GM18867 (cell line): Measurements from ENCODE around the gene DPP6.

Source experiments
- ATAC-seq: cut with Tn5 transposase; IDR thresholded peaks from one replicate; pipeline ENCODE4 v1.9.1; 2021; ENCODE audit warnings: mild to moderate bottlenecking, moderate library complexity; ENCODE audit not compliant: unreplicated experiment

DPP6 gene

DNA sequence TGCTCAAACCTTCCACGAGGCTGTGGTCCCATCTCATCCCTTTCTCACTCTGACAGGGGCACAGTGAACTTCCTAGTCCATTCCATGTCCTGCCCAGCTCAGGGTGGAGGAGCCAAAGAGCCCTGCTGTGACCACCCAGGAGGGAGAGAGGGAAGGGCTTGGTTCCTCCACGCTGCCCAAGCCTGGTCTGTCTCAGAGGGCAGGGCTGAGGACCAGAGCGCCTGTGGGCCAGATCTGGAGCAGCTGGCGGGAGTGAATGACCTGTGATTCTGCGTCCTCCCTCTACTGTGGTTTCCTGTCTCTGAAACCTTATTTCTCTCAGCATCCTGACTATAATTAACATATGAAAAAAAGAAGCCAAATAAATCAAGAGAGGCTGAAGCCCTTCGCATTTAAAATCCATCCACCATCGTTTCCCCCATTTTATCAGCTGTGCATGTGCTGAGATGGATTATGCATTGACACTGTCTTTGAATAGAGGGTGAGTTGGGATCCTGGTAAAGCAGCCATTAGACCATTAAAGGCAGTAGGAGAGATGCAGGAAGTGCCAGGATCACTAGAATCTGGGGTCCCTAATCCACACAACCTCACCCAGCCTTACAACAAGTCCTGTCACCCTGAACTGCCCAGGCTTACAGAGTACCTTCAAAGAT is 165.6 kb downstream of the DPP6 start:
- ATAC-seq = no peak

DNA sequence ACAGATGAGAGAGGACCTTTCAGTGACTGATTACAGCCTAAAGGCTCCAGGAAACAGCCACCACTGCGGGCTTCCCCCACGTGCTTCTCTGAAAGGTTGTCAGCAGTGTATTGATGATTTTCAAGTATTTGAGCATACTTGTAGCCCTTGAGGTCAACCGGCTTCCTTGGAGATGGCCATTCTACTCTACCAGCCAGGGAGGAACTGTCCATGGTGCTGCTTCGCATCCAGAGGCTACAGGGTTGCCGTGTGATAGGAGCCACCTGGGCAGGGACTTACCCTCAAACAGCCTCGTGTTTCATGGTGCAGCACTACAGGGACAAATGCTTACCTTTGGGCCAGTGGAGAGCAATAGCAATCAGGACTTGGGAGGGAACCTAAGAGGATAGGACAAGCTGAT is 179.5 kb downstream of the DPP6 start:
- ATAC-seq = no peak

DNA sequence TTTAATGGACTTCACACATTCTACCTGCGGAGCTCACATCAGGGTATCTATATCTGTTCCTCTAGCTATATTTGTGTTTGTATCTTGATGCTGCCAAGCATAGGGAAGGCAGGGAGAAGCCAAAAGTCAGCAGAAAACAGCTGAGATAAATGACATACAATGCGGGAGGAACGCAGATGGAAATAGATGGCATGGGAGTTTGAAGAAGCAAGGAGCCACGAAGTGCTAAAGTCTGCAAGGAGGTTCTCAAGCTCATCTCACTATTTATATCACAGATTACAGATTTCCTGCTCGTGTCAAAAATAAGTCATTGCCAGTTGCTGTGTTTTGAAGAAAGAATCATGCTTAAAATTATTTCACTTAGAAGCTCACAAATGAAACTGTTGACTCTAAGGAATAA is 180.5 kb downstream of the DPP6 start:
- no peak for ATAC-seq

DNA sequence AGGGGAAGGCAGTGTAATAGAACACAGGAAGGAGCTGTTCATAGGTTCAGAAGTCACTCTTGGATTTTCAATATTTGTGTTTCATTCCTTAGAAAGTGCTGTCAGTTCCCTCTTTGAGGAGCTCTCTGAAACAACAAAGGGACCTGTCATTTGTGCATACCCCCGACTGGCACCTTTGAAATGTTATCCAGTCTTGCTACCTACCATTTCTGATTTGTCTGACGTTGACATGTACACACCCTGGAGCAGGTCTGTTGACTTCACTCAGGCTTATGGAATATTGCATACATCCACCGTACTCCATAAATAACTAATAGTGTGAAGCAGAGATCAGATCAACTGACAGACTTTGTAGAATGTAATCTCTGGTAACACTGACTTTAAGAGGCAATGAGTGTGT is 189.8 kb downstream of the DPP6 start:
- ATAC-seq = no peak

DNA sequence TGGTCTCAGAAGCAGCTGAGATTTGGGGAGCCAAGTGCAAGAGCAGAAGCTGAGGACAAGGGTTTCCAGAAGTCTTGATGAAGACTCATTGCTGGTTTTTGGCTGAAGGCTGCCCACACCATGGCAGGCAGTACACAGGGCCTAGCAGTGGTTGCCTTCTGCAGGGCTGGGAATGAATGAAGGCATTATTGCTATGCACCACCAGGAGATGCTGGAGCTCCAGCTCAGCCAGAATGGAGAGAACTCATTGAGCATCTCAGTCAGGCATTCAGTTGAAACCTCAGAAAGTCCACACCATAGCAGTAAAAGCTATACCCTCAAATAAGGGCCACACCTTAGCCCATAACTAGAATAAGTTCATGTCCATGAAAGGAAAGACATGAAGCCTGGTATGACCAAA is 190.5 kb downstream of the DPP6 start:
- no peak for ATAC-seq

DNA sequence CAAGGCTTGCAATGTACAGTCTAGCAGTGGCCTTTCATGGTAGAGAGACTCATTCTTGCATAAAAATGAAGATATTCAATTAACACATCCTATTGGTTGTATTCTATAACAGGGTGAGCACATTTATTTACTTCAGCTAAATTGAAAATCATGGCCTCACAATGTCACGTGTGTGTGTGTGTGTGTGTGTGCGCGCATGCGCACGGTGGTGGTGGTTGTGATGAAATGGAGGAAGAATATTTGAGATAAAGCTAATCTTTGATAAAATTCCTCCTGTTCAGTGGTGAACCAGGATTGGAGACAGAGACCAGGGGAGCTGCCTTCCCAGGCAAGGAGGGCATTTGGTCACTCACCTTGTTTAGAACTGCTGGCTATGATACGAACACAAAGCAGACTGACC is 199.8 kb downstream of the DPP6 start:
- no peak for ATAC-seq

DNA sequence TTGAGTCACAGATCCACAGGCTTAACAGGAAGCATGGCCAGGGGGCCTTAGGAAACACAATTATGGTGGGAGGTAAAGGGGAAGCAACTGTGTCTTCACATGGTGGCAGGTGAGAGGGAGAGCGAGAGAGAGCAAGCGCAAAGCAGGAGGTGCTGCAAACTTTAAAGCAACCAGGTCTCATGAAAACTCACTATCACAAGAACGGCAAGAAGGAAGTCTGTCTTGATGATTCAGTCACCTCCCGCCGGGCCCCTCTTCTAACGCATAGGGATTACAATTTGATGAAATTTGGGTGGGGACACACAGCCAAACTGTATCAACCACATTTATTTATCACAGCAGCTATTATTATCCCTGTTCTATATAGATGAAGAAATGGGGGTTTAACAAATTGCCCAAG is 201.6 kb downstream of the DPP6 start:
- ATAC-seq = no peak

DNA sequence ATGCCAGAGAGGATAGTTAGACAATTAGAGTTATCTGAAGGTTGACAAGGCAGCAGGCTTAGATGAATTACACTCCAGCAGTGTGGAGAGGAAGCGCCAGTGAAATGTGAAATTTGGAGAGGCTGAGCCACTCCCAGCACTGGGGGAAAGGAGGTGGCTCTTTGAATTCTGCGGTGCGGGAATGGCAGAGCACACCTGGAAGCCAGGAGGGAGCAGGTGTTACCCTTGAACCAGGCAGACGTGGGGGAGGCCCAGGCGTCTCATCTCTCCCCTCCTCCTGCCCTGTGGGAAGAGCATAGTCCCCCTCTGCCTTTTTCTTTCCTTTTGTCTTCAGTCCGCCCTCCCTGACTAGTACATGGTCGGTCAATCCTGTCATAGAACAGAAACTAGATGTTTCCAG is 203.1 kb downstream of the DPP6 start:
- no peak for ATAC-seq

DNA sequence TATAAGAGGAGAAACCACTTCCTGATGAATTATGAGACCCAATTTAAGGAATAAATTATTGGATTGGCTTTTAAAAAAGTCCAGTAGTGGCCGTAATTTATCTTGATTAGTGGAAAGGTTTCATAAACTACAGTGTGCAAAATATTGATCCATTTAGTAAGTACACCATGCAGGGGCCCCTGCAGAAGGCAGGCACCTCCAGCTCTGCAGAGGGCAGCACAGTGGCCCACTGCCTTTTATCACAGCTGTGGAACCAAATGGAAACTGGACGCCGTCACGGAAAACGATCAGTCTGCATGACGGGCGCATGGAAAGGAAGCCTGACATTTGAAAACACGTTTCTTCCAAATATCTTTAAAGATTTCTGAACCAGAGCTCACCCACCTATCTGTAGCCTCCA is 204.0 kb downstream of the DPP6 start:
- no peak for ATAC-seq

DNA sequence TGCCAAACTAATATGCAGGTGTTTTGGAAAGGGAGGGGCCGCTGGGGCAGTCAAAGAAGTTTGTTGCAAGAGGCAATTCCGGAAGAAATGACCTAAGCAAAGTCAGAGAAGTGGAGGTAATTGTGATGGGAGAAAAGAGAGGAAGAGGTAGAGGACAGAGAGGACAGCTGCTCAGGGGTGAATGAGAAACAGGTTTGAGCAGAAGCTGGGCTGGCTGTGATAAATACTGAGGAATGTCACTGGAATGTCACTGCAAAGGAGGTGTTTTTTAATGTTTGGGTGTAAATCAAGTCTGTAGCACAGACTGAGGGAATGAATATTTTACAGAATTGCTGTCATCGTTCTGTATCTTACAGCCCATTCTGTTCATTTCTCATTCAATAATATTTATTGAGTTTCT is 207.2 kb downstream of the DPP6 start:
- ATAC-seq = no peak

DNA sequence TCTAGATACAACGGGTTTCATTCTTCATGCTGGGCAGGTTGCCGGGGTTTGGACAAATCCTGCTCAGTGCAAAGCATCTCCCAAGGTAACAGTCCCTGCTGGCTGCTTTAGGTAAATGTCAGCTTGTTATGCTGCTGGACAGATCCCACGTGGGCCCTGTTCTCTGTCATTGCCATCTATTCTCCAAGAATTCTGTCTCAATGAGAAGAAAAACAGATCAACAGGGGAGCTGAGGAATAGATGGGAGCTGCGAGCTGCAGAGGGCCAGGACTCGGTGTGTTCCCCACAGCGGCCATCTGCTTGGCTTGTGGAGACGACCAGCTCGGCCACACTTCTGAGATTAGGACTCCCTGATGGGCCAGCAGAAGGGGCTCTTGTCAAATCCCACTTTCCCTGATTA is 235.2 kb downstream of the DPP6 start:
- no peak for ATAC-seq

DNA sequence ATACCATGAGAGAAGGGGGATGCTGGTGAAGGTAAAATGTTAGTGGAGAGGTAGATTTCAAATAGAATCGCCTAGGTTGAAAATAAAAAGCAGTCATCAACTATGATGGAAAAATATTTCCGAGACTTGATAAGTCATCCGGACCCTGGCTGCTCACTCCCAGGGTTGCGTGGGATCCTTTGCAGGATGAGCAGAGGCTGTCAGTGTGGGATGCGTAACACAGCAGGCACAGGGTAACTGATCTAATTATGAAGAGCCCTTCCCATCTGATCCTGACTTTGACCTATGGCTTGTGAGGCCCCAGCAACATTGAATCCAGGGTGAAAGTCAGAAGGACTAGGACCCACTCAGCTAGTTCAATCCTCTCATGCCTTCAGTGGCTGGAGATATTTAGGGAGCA is 236.9 kb downstream of the DPP6 start:
- no peak for ATAC-seq

DNA sequence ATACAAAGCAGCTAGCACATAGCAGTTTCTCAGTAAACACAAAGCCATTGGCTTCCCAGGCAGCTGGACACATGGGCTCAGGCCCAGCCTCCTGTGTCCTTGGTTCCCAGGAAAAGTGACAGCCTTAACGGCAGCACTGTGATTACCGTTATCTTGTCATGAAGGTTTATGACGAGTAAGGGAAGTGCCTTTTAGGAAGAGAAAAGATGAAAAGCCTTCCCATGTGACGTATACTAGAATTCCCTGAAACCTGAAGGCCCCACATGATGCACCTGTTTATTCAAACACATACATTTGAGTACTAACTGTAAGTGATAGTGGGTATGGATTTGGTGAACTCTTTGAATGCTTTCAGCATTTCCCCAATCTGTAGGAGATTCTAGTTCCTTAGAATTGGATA is 244.2 kb downstream of the DPP6 start:
- ATAC-seq = no peak

DNA sequence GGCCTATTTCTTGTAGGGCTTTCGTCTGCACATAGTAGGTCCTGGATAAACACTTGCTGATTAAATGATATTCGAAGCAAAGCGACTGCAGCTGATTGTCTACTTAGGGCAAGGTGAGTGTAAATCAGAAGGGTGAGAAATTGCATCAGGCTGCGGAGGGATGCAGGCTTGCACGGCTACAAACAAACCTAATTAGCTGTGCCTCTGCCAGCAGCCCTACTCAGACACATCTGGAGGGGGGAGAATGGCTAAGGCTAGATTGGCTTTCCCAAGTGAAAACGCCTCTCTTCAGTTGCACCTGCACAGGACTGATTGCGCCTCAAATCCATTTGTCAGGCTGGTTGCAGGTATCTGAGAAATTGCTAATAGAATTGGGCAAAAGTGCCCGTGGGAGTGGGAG is 247.5 kb downstream of the DPP6 start:
- no peak for ATAC-seq

DNA sequence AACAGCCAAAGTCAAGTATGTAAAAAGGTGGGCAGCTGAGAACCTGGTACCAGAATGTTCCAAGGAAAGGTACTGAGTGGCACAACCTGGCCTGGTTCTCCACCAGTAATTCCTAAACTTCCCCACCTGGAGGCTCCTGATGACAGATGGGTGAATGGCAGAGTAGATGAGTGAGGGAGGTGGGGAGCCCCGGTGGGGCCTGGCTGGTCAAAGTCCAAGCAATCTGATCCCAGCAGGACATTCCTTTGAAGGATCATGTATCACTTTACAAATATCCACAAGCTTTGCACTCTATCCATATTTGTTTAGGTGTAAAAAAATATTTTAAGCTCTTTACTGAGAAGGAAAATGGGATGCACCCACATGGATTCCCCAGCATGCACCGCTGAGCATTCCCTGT is 250.2 kb downstream of the DPP6 start:
- no peak for ATAC-seq

DNA sequence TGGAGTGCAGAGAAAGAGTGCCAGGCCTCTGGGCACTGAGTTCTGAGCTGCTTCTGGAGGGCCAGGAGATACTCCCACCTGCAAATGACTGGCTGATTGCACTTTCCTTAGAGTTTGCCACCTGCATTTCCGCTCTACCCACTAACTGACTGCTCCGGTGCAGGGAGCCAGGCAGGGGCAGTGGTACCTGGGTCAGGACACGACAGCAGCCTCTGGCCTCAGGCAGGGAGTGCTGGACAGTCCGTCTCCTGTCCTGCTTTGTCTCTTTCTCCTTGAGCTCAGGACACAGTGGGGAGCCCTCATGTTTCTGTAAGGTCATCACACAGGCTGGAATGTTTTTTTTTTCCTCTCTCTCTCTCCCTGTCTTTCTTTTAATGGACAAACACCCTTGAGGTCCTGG is 252.0 kb downstream of the DPP6 start:
- ATAC-seq = no peak

DNA sequence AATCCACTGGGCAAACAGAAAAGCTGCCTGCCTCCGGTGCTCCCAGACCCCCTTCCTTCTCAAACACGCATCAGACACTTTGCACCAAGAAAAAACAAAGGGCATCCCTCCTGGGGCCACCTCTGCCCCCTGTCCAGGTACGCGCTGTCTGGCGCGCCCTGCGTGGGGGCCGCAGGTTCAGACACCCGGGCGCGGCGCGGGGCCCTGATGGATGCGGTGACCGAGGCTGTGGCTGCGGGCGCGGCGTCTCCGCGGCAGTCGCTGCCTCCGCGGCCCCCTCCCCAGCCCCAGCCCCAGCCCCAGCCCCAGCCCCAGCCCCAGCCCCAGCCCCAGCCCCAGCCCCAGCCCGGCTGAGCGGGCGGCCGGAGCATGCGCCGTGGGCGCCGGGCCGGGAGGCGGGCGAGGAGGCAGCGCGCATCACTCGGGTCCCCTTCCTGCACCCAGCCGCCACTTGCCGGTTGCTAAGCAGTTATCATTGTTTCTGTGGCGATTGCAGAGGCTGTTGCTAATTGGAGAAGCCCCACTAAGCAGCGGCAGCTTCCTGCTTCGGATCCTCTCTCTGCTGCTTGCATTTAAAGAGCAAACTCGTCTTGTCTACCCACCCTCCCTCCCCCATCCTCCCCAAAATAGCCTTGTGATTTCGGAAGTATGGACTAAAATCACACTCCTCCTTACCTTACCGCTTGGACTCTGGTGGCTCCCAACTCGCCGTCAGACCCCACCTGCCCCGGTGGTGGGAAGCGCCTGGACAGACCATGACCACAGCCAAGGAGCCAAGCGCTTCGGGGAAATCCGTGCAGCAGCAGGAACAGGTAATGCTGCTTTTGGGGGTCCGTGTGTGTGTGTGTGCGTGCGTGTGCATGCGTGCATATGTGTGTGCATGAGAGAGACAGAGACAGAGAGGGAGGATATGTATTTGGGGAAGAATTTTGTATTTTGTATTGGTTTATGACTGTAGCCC is 252.8 kb downstream of the DPP6 start:
- no peak for ATAC-seq

DNA sequence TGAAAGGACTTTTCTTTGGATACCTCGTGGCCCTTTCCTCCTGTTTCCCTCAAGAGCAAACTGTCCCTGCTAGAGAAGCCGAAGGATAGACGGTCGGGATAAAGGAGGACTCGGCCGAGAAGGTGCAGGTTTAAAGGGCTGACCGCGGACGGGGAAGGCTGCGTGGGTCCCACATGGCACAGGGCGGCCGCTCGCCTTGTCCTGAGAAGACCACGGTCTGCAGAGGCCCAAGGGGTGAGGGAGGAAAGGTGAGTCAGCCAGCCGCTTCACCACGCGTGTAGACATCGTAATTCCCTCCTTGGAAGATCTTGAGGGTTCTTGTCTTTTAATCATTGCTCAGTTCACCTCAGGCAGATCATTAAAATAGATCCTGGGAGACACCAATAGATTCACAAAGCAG is 253.8 kb downstream of the DPP6 start:
- no peak for ATAC-seq

DNA sequence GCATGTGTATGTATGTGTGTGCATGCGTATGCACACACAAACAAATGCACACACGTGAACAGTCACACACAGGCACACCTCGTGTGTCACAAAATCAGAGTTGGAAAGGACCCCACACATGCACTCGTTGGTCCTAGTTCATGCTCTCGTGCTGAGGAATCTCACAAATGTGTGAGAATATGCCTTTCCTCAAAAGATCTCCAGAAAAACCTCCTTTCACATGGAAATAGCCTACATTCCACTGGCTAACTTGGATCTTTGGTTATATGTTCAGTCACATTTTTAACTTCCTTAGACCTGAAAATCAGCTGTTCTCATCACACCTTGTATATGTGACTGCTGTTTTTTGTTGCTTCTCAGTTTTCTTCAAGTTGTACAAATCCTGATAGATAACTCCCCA is 256.7 kb downstream of the DPP6 start:
- no peak for ATAC-seq

DNA sequence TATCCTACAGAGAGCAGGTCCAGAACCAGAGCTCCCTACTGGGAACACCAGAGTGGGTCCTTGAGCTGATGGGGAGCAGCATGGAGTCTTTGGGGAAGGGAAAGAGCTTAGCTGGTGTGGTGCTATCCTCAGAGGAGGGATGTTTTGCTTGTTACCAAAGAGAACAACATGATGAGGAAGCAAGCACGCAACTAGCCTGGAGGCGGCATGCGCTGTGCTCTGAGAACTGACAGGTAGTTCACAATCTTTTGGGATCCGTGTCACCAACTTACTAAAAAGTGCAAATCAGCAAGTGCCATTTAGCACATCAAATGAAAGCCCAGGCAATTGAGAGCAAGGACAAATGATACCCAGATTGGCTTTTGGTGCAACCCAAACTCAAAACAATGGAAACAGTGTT is 257.9 kb downstream of the DPP6 start:
- ATAC-seq = no peak

DNA sequence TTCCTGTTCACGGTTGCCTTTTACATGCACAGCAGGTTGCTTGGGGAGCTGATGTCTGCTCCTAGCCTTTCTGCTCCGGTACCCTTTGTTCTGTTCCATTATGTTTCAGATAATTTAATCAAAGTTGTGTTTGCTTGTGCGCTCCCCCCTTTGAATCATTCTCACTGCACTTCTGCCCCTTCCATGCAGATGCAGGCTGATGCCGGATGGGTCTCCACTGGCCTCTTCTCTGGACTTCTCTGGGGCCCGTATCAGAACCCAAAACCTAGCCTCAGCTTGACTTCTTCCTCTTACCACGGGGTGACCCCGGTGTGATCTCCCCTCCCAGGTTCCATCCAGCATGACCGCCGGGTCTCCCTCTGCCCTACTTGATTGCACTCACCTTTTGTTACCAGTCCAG is 272.0 kb downstream of the DPP6 start:
- ATAC-seq = no peak

DNA sequence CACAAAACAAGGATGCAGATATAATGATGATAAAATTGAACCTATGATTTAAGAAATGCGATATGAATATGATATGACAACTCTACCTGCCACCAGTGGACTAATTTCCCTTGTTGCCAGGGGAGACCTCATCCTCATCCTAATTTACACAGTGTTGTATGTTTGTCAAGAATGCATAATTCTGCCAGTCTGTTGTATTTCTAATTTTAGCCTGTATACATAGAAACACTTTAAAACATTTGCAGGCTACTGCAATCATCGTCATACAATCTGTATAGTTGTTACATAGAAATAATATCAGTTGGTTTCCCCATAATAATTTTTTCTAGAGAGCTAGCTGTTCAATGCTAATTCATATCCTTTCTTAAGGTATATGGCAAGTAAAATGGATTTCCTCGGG is 274.2 kb downstream of the DPP6 start:
- no peak for ATAC-seq

DNA sequence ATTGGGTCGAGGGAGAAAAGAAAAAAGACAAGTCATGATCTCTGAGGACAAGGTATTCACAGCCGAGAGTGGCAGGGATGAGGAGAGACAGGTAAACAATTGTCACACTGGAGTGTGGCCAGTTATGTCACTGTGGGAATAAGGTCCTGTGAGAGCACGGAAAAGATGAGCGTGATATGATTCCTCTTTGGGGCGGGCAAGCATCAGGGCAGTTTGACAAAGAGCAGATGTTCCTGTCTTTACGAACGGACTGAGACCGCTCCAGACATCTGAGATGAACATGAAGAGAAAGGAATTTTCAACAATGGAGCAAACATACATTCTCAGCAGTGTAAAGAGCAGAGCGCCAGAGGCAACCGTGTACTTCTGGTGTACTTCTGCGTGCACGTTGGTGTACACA is 278.1 kb downstream of the DPP6 start:
- no peak for ATAC-seq
